ENCODE measurements around the gene SCNN1B.
"Not testable (repeated sequence)": the region's sequence is repeated elsewhere in the genome, so short reads cannot be mapped to it uniquely, and the experiment has no call there.

The SCNN1B gene

DNA sequence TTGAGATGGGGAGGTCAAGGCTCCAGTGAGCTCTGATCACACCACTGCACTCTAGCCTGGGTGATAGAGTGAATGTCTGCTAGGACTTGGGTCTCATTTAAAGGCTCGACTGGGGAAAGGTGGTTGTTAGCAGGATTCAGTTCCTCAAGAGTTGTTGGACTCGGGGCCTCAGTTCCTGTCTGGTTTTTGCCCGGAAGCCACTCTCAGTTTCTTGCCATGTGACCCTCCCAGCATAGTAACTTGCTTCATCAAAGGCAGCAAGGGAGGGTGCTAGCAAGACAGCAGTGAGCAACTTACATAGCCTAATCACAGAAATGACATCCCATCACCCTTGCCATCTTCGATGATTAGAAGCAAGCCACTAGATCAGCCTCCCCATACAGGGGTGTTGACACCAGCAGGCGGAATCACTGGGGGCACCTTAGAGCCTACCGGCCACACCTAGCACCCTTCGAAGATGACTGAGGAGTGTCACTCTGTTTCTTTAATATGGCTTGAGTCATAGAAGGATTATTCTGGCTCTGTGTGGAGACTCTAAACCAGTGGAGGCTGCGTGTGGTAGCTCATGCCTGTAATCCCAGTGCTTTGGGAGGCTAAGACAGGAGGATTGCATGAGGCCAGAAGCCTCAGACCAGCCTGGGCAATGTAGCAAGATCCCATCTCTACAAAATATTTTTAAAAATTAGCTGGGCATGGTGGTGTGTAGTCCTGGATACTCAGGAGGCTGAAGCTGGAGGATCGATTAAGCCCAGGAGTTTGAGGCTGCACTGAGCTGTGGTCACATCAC, 13.2 kb upstream of the SCNN1B start:
- no peak for DNase-seq (ENCODE audit: low read depth)

DNA sequence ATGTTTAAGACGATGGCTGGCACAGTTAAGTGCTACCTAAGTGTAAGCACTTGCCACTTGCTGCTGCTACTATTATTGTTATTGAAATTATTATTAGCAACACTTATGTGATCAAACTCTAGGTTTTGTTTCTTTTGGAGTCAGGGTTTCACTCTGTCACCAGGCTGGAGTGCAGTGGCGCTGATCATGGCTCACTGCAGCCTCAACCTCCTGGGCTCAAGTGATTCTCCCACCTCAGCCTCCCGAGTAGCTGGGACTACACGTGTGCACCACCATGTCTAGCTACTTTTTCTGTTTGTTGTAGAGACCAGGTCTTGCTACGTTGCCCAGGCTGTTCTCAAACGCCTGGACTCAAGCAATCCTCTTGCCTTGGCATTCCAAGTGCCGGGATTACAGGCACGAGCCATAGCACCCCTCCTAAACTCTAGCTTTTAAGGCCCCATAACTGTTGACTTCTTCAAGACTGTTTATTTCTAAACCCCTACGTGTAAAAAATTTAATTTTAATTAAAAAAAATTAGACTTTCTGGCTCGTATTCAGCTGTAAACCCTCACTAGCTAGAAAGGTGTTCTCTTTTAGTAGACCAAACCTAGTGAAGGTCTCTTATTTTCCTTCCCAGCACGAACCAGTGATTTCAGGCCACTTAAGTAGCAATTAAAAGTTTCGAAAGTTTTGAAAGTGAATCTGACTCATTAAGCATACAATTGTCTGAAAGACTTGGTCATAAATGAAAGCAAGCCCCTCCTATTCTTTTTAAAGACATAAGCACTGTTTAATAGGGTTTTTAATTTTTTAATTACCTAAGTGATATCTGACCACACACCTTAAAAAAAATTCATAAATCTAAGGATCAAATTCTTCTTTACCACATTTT, 11.7 kb upstream of the SCNN1B start:
- no peak for DNase-seq (ENCODE audit: low read depth)

DNA sequence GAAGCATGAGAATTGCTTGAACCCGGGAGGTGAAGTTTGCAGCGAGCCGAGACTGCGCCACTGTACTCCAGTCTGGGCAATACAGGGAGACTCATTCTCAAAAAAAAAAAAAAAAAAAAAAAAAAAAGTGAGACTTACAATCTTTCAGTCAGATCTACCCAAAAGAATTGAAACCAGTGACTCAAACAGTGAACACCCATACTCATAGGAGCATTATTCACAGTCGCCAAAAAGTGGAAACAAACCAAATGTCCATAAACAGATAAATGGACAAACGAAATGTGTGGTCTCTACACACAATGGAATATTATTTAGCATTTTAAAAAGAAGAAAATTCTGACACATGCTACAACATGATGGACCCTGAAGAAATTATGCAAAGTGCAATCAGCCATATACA, 9.1 kb upstream of the SCNN1B start:
- DNase-seq (ENCODE audit: low read depth) = no peak

- no peak for DNase-seq (ENCODE audit: low read depth)
Observed at GRCh38 chr16:23294260-23294659, 7.8 kb upstream of the SCNN1B start.

GRCh38 chr16:23296994-23297393, 5.1 kb upstream of the SCNN1B start:
- DNase-seq (ENCODE audit: low read depth) = no peak

- DNase-seq (ENCODE audit: low read depth) = no peak
Observed at GRCh38 chr16:23298290-23298915, 3.7 kb upstream of the SCNN1B start.

GRCh38 chr16:23299815-23300214, 2.3 kb upstream of the SCNN1B start:
- not testable (repeated sequence) for DNase-seq (ENCODE audit: low read depth)

DNA sequence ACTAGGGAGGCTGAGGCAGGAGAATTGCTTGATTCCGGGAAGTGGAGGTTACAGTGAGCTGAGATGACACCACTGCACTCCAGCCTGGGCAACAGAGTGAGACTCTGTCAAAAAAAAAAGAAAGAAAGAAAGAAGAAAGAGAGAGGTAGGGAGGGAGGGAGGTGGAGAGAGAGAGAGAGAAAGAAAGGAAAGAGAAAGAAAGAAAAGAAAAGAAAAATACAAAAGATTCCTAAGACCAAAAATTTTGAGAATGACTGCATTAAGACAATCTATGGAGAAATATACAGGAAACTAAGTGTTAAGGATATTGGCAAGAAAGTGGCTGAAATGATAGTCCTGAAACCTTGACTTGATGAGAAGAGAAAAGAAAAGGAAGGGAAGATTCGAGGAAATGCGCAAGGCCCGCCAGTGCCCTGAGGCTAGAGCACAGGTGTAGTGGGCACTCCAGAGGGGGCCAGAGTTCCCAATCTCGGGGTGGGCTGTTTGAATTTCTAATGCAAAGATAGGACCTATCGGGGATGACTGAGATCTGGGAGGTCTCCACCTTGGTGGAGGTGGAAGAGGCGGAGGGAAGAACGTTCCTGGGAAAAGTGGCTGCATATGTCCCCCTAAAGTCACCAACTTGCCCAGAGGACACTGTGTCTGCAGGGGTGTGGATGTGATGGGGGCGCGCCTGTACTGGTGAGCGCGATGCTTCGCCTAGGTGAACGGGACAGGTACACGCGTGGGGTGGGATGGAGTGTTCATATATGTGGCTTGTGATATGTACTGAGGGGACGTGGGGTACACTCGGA, 654 bp upstream of the SCNN1B start:
- DNase-seq (ENCODE audit: low read depth) = no peak

DNA sequence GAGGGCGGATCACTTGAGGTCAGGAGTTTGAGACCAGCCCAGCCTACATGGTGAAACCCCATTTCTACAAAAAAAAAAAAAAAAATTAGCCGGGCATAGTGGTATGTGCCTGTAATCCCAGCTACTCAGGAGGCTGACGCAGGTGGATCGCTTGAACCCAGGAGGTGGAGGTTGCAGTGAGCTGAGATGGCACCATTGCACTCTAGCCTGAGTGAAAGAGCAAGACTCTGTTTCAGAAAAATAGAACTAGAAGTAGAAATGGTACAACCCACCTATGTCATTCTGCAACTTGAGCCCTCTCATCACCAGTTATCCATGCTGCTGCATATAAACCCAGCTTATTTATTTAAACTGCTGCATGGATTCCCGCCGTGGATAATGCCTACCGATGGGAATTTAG, 1.6 kb downstream of the SCNN1B start:
- no peak for DNase-seq (ENCODE audit: low read depth)

- DNase-seq (ENCODE audit: low read depth) = no peak
Observed at GRCh38 chr16:23304620-23305019, 2.5 kb downstream of the SCNN1B start.

GRCh38 chr16:23306199-23307100, 4.3 kb downstream of the SCNN1B start:
- DNase-seq (ENCODE audit: low read depth) = no peak

DNA sequence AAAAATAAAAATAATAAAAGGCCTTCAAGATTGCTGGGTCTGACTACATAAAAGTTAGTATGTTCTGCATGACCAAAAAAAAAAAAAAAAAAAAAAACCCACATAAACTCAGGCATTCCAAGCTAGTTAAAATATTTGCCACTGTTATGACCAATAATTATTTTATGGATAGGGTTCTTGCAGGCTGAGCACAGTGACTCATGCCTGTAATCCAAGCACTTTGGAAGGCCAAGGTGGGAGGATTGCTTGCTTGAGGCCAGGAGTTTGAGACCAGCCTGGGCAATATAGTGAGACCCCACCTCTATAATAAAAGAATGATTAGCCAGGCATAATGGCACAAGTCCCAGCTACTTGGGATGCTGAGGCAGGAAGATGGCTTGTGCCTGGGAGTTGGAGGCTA, 8.1 kb downstream of the SCNN1B start:
- no peak for DNase-seq (ENCODE audit: low read depth)

DNA sequence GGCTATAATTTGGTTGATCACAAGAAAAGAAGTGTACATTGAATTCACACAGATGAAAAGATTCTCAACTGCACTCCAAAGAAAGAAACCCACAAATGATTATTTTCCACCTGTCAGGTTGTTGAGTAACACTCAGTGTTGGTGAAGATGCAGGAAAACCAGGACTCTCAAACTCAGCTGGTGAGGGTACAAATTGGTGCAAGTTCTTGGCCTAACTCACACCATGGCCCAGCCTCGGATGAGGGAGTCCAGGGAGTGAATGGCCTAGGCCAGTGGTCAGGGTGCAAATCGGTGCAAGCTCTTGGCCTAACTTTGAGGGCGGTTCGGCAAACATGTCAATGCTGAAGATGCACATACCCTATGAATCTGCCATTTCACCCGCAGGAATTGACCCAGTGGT, 8.6 kb downstream of the SCNN1B start:
- DNase-seq (ENCODE audit: low read depth) = no peak

DNA sequence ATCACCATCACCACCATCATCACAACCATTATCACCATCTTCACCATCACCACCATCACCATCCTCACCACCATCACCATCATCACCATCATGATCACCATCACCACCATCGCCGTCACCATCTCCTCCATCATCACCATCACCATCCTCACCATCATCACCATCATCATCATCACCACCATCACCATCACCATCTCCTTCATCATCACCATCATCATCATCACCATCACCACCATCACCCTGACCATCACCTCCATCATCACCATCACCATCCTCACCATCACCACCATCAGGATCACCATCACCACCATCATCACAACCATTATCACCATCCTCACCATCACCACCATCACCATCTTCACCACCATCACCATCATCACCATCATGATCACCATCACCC, 14.1 kb downstream of the SCNN1B start:
- DNase-seq (ENCODE audit: low read depth) = no peak

DNA sequence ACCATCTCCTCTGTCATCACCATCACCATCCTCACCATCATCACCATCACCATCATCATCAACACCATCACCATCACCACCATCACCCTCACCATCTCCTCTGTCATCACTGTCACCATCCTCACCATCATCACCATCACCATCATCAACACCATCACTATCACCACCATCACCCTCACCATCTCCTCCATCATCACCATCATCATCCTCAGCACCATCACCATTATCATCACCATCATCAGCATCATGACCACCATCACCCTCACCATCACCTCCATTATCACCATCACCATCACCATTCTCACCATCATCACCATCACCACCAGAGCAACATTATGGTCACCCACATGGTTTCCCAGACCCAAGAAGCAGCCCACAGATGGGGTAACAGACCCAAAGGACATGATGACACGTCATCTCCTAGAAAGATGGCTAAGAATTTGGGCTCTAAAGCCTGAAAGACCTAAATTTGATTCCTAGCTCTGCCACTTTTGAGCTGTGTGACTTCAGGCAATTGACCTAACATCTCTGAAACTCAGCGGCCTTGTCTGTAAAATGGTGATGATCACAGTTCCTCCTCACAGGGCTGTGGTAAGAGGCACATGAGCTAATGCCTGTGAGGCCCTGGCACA, 14.6 kb downstream of the SCNN1B start:
- DNase-seq (ENCODE audit: low read depth) = no peak

DNA sequence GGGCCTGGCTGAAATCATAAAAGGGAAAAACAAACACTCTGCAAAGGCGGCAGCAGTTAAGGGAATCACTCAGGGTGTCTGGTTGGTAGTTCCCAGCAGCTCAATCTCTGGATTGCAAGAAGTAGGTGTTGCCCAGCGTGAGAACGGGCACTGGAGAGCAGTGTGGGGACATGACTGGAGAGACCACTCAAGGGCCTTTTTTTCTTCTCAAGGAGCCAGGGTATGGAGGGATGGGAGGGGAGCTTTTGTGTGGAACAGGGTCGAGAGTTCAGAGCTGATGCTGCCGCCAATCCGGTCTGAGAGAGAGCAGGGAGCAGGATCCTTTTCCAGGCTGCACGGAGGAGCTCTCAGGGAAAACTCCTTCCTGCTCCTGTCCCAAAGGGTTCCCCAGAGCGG, 15.2 kb downstream of the SCNN1B start:
- no peak for DNase-seq (ENCODE audit: low read depth)

DNA sequence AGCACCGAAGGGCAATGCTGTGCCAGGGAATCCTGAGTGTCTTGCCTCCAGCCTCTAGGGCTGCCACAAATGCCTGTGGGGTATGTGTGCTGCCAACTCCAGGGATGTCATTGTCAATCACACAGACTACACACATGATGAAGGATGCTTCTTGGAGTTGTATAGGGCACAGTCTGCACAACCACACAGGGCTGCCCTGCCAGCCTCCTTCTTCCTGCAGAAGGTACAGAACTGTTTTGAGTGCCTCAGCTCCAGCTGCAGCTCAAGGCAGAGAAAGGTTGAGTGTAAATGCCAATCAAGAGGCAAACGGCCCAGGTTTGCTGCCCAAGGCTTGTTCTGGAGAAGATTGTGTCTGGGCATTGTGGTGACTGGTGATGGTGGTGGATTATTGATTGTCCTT, 15.6 kb downstream of the SCNN1B start:
- no peak for DNase-seq (ENCODE audit: low read depth)

DNA sequence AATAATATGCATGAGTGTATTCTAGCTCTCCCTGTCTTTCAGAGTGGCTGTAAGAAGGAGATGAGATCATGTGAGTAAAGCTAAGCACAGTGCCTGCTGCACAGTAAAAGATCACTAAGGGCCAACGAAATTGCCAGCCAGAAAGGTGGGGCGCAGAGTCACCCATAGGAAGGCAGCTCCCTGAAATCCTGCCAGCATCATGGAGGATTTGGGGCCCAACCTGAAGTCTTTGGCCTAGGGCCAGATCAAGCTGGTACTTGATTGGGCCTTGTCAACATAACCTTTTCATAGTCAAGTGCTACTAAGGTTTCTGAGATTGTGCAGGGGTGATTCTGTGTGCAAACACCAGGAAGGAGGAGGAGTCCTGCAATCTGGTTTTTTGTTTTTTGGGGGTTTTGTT, 16.5 kb downstream of the SCNN1B start:
- no peak for DNase-seq (ENCODE audit: low read depth)

DNA sequence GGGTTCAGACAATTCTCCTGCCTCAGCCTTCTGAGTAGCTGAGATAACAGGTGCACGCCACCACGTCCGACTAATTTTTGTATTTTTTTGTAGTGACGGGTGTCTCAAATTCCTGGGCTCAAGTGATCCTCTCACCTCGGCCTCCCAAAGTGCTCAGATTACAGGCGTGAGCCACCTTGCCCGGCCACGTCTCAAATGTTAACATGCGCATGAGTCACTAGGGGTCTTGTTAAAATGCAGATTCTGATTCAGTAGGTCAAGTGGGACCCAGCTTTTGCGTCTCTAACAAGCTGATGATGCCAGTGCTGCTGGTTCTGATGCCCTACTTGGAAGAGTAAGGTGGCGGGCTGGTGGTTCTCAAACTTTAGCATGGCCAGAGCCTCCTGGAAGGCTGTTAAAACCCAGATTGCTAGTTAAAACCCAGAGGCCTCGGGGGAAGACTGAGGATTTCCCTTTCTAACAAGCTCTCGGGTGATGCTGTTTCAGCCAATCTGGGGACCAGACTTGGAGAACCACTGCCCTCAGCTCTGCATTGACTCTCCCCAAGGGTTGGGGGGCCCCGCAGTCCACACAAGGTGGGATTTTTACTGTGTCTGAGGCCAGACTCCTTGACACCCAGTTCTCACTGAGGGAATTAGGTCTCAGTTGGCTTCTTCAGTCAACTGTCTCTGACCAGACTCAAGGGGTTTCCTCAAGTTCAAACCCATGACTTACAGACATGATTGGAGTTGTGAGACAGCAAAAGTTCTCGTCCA, 17.9 kb downstream of the SCNN1B start:
- no peak for DNase-seq (ENCODE audit: low read depth)

DNA sequence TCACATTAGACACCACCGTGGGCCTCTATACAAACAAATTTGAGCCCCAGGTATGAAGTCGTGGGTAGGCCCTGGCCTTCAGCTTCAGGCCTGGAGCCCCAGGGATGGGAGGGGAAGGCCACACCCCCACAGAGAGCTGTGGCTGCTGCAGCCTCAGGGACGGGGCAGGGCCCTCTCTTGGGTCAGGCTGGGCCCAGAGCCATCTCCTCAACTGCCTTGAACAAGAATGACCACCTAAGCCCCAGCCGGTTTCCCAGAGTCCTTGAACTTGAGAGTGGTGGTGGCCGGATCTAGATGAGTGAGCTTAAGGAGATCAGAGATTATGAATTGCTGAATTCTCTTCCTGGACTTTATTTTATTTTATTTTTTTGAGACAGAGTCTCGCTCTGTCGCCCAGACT, 18.6 kb downstream of the SCNN1B start:
- no peak for DNase-seq (ENCODE audit: low read depth)
